IPS-18c (cell line): Measurements from ENCODE around the gene WDR54.
"Not testable (repeated sequence)": the region's sequence is repeated elsewhere in the genome, so short reads cannot be mapped to it uniquely, and the experiment has no call there.

Experiments used
- H3K4me3 ChIP-seq: 2 replicates; pipeline ENCODE4 v1.7.0; 2013; ENCODE audit warnings: low read depth, mild to moderate bottlenecking, low read length, moderate library complexity; ENCODE audit not compliant: insufficient read depth
- H3K9me3 ChIP-seq: one replicate; pipeline ENCODE4 v1.6.1; 2013; ENCODE audit warnings: mild to moderate bottlenecking, low read length, moderate library complexity; ENCODE audit not compliant: control insufficient read depth, insufficient read depth

WDR54 gene

GRCh38 chr2:74392449-74392743, 29.1 kb upstream of the WDR54 start:
- no peak overlapping the region; the same call in 1 of the 2 replicates for H3K4me3 ChIP-seq

DNA sequence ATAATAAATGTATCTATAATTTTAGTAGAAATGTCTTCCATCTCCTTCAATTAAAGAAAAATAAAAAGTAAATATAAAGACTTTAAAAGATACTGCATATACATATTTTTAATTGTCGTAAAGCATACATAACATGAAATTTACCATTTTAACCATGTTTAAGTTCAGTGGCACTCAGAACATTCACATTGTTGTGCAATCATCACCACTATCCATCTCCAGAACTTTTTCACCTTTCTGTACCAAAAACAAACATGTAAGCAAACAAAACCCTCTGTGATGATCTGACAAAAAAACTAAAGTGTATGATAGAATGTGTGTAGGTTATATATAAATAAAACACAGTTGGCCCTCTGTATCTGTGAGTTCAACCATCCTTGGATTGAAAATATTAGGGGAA, 28.0 kb upstream of the WDR54 start:
- Histone ChIP-seq H3K9me3 (no peaks in the 10 kb centered on the region), H3K4me3 (no peak overlapping the region)

More at GRCh38 chr2:74392449-74392743, 29.1 kb upstream of the WDR54 start:
- H3K9me3 ChIP-seq, result no peaks in the 10 kb centered on the region

DNA sequence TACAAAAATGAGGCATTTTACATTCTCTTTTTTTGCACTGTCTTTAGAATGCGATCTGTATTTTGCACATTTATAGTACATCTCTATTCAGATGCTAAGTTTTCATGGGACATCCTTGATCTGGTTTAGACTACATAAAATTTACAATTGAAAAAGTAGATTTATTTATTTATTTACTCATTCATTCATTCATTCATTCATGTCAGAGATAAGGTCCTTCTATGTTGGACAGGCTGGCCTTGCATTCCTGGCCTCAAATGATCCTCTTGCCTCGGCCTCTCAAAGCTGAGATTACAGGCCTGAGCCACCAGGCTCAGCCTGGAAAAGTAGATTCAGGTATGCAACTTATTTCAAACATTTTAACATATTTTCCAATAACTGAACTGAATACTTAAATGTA, 25.4 kb upstream of the WDR54 start:
- H3K9me3 ChIP-seq, result no peaks in the 10 kb centered on the region
- H3K4me3 ChIP-seq, result no peak overlapping the region

DNA sequence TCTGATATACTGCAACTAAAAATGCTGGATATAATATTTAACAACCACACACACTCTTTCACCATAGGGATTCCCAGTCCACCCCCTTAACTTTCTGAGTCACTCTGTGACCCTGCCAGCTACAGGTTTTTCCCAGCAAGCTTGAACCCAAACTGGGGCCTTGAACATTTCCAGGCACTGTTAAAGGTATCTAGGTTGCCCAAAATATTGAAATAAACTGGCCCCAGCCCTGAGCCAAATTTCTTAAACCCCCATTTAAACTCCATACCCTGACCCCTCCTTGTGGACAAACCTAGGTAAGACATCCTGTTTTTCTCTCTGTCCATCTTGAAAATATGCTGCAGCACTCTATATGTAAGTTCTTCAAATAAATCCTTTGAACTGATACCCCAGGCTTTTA, 21.7 kb upstream of the WDR54 start:
- H3K4me3 ChIP-seq, result no peak overlapping the region
- H3K9me3 ChIP-seq, result no peaks in the 10 kb centered on the region

DNA sequence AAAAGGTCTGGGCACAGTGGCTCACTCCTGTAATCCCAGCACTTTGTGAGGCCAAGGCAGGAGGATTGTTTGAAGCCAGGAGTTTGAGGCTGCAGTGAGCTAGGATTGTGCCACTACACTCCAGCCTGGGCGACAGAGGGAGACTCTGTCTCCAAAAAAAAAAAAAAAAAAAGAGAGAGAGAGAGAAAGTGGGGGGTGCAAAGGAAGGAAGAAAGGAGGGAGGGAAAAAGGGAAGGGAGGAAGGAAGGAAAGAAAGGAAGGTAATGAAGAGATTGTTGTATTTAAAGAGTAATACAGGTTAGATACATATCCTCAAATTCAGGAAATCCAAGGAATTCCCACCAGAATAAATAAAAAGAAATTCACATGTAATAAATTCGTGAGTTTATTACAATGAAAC, 19.6 kb upstream of the WDR54 start:
- no peaks in the 10 kb centered on the region for H3K9me3 ChIP-seq
- no peak overlapping the region for H3K4me3 ChIP-seq

- Histone ChIP-seq H3K9me3 (no peaks in the 10 kb centered on the region), H3K4me3 (no peak overlapping the region)
Observed at GRCh38 chr2:74406035-74406434, 15.5 kb upstream of the WDR54 start.

- Histone ChIP-seq H3K9me3 (no peaks in the 10 kb centered on the region), H3K4me3 (no peak overlapping the region)
Observed at GRCh38 chr2:74407682-74408081, 13.8 kb upstream of the WDR54 start.

DNA sequence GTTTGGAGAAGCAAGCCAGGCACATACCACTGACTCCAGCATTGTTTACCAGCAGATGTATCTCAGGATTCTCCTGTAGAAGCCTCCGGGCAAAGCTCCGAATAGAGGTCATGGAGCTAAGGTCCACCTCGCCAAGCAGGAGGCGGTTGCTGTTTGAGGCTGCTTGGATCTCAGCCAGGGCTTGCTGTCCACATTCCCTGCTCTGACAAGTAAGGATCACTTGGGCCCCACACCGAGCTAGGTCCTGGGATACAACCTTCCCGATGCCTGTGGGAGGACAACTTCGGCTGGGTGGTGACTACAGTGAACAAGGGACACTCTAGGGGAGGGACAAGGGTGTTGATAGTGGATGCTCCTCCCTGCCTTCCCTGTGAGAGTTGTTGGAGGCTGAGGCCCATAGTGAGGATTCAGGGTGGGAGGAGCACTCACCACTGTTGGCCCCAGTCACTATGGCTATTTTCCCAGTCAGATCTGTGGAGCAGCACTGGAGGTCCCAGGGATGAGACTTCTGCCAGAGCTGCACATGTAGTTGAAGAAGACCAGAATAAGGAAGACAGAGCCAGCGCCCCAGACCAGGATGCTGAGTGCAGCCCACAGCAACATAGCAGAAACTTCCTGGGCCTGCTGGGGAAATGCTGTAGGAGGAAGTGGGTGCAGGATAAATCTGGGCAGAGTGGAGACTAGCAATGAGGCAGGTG, 8.4 kb upstream of the WDR54 start:
- Histone ChIP-seq H3K4me3 (no peak overlapping the region), H3K9me3 (no peaks in the 10 kb centered on the region)

DNA sequence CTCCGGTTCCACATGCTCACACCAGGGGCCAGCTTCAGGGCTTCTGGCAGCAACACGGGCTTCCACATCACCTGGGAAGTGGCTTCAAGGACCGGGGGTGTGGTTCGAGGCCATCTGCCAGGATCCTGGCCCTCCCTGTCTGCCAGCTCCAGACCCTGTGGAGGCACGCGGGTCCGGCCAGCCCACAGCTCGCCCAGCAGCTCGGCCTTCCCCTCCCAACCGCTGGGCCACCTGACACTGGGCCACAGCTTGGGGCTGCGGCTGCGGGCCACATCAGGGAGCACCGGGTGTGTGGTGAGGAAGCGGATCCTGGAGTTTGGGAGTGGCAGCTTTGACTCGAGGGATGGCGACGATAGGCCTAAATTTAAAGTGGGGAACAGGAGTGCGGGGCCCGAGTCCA, 7.1 kb upstream of the WDR54 start:
- Histone ChIP-seq H3K4me3 (no peak overlapping the region), H3K9me3 (no peaks in the 10 kb centered on the region)

DNA sequence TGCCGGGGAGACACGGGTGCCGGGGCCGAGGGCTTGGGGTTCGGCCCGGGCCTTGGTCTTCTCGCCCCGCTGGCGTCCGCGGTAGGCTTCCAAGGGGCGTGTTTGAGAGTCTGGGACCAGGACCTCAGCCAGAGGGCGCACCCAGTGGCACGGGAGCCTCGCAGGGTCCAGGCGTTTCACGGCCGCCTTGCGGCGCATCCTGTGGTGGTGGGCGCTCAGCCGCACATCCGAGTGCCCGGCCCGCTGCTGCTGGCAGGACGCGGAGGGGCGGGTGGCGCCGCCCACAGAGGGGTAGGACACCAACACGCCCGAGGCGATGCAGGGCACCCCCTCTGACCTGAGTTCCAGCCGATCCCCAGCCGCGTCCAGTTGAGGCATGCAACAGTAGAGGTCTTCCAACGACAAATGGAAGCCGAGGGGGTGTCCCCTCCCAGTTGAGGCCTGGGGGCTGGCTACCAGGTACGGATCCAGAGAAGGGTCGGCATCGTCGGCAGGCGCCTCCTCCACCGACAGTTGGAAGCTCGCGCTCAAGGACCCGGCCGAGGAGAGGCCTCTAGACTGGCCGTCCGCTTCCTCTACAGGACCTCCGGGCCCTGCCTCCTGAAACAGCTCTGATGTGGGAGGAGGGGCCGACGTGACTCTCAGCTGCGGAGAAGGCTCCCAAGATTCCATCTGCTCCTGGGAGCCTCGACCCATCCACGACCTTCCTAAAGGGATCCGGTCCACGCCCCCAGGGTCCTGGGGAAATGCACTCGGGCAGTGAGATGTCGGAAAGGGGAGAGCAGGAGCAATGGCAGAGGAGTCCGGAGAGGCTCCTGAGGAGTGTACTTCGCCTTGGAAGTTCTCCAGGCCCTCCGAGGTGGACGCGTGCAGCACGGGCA, 6.4 kb upstream of the WDR54 start:
- Histone ChIP-seq H3K4me3 (no peak overlapping the region), H3K9me3 (no peaks in the 10 kb centered on the region)

DNA sequence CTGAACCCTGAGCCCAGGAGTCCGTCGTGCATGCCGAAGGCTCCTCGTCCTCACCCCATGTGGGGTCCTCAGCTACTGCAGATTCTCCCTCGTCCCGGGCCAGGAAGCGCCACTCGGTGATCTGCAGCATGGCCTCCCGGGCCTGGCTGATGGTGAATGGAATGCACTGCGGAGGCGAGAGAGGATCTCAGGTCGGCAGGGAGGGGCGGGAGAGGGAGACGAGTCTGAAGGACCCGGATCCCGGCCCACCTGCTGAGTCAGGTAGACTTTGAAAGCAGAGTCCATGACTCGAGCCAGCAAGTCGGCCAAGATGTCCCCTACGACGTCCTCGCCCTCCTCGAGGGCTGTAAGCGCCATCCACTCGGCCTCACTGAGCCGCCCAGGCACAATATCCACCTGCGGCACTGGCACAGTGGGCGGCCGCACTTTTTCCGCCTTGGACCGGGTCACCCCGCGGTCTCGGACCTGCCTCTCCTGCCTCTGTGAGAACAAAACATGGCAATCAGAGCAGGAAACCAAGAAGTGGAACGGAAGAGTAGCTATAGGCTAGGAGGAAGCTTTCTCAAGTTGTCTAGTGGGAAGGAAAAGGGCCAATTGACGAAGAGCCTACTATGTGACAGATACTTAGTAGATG, 5.7 kb upstream of the WDR54 start:
- Histone ChIP-seq H3K9me3 (no peaks in the 10 kb centered on the region), H3K4me3 (no peak overlapping the region)

DNA sequence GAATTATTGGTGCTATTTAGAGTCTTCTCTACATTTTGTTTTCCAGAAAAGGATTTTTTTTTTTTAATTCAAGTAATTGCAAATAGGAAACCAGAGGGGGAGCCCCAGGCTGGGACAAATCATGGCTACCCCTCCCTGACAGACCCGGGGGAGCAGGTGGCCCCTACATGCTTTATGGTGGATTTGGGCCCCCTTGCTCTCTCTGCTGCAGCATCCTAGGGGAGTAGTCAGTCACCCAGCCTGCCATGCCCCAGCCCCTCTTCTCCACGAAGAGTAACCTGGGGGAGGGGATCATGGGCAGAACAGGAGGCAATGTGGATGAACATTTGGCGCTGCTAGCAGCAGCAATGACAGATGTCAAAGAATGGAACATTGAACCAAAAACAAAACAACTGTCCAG, 4.8 kb upstream of the WDR54 start:
- Histone ChIP-seq H3K9me3 (no peaks in the 10 kb centered on the region), H3K4me3 (no peak overlapping the region)

DNA sequence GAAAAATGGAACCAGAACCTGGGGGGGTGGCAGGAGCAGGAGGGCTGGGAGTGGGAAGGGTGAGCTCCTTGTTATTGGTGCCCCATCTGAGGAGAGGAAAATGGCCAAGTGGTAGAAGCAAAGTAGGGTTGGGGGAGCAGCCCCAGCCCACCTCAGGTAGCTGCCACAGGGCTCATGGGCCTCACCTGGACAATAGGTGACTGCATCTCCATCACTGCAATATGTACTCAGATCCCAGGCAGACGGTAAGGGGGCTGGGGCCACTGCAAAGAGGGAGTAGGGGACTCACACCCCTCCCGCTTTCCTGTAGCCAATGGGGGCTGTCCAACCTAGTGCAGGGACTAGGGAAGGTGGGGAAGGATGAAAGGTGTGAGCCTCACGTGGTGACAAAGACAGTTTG, 4.3 kb upstream of the WDR54 start:
- no peak overlapping the region for H3K4me3 ChIP-seq
- no peaks in the 10 kb centered on the region for H3K9me3 ChIP-seq

DNA sequence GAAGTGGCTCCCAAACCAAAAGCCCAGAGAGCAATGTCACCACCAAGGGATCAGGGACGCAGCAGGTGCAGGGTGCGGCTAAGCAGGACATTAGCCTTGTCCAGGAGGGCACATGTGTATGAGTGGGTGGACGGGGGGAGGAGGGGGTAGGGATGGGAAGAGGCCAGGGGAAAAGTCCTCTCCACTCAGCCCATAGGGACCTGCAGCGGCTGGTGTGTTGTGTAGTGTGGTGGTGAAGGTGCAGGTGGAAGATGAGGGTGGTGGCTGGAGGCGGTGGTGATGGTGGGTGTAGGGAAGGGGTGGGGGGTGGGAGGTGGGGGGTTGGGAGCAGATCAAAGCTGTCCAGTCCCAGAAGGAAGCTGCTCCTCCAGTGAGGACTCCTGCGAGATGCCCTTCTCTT, 3.8 kb upstream of the WDR54 start:
- H3K9me3 ChIP-seq, result no peaks in the 10 kb centered on the region
- no peak overlapping the region for H3K4me3 ChIP-seq

GRCh38 chr2:74418312-74418711, 3.2 kb upstream of the WDR54 start:
- Histone ChIP-seq H3K9me3 (no peaks in the 10 kb centered on the region), H3K4me3 (no peak overlapping the region)

- no peaks in the 10 kb centered on the region for H3K9me3 ChIP-seq
- no peak overlapping the region for H3K4me3 ChIP-seq
Observed at GRCh38 chr2:74419345-74419744, 2.2 kb upstream of the WDR54 start.

DNA sequence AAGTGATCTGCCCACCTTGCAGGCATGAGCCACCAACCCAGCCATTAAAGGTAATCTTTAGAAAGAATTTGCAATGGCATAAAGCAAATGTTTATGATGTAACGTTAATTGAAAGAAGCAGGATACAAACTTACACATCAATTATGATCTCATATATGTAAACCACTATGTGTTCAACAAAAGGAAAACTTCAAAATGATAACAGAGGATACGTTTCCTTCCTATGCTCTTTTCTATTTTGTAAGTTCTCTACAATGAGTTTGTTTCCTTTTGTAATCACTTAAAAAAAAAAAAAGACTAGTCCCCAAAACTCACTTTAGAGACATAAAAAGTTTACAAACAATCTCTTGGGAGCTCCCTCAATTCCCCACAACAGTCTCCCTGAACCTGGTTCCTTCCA, 1.5 kb upstream of the WDR54 start:
- H3K9me3 ChIP-seq, result no peaks in the 10 kb centered on the region
- H3K4me3 ChIP-seq, result no peak overlapping the region

DNA sequence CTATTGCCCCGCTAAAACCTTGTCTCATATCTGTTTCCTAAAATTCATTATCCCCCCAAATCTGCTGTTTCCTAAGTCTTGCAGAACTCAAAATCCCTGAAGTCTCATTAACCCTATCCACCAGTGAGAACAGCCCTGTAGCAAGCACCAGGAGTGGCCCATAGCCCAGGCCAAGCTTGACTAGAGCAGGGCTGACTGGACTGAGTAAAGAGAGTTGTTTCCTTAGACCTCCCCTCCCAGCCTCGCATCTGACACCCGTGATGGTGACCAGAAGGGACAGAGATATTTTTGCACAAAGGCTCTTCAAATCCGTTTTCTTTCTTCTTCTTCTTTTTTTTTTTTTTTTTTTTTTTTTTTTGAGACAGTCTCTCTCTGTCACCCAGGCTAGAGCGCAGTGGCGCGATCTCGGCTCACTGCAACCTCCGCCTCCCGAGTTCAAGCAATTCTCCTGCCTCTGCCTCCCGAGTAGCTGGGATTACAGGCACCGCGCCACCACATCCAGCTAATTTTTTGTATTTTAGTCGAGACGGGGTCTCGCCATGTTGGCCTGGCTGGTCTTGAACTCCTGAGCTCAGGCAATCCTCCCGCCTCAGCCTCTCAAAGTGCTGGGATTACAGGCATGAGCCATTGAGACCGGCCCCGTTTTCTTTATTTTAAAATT, 957 bp upstream of the WDR54 start:
- not testable (repeated sequence) for H3K4me3 ChIP-seq, H3K9me3 ChIP-seq
